RWPE1 (cell line): ENCODE data around the gene SLC9A9.

Source experiments
- CTCF ChIA-PET: fragments of 350-600 bp; sonication (Branson Sonifier 250); formaldehyde crosslinking; extraction: SDS; loops from one replicate; lab custom pipeline; 2021; lab: Yijun Ruan, JAX
- POLR2A ChIA-PET: fragments of 400-600 bp; formaldehyde crosslinking; extraction: SDS; loops from one replicate; lab custom pipeline; 2020; ENCODE audit warnings: antibody characterized with exemption; ENCODE audit not compliant: low non-redundant PET; lab: Yijun Ruan, JAX
- DNase-seq: peaks from one replicate; pipeline ENCODE4 v3.0.0; 2012; ENCODE audit warnings: low spot score
- H3K27ac ChIP-seq: fragments of 450-650 bp; 2 replicates; pipeline ENCODE4 v1.5.1; 2017
- TF ChIP-seq, protein P1 (sequence below): fragments of 450-650 bp; conservative IDR thresholded peaks from 2 replicates; pipeline ENCODE4 v1.5.1; 2017; ENCODE audit warnings: low read depth, mild to moderate bottlenecking

SLC9A9 gene

DNA sequence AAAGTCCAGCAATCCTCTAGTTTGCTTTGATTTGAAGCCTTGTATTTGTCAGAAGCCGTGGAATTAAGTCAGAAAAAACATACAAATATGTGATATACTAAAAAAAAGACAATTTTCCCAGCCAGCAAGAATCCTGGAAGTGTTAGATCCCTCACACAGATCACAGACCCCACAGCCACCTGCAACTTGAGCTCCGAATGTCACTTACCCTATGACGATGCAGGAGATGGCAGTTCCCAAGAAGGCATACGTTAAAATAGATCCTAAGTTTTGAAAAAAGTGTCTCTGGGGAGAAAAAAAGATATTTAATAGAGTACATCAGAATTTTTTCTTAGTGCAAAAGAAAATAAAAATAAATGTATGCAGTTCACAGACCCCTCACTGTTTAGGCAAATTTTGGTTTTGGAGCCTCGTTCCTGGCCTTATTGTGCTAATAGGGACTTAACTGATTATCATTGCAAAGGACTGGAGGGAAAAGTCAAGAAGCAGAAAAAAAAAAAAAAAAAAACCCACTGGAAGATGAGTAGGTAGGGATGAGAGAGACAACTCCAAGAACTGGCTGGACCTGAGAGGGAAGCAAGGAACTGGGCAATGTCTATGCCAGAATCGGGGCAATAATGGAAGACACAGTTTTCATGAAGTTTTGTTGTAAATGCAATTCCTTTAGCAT is 53.3 kb downstream of the SLC9A9 start:
- ChIA-PET POLR2A (no interaction called here), CTCF (interaction anchor here (0.5 to 0.7 kb wide), 2 partner anchors 48 to 542 kb away, joined by 3 read pairs; no protein-coding TSS in a partner anchor)
- no peak overlapping the region for H3K27ac ChIP-seq
- DNase-seq = no peak
- TF ChIP-seq, protein P1, sequence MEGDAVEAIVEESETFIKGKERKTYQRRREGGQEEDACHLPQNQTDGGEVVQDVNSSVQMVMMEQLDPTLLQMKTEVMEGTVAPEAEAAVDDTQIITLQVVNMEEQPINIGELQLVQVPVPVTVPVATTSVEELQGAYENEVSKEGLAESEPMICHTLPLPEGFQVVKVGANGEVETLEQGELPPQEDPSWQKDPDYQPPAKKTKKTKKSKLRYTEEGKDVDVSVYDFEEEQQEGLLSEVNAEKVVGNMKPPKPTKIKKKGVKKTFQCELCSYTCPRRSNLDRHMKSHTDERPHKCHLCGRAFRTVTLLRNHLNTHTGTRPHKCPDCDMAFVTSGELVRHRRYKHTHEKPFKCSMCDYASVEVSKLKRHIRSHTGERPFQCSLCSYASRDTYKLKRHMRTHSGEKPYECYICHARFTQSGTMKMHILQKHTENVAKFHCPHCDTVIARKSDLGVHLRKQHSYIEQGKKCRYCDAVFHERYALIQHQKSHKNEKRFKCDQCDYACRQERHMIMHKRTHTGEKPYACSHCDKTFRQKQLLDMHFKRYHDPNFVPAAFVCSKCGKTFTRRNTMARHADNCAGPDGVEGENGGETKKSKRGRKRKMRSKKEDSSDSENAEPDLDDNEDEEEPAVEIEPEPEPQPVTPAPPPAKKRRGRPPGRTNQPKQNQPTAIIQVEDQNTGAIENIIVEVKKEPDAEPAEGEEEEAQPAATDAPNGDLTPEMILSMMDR = no peak

DNA sequence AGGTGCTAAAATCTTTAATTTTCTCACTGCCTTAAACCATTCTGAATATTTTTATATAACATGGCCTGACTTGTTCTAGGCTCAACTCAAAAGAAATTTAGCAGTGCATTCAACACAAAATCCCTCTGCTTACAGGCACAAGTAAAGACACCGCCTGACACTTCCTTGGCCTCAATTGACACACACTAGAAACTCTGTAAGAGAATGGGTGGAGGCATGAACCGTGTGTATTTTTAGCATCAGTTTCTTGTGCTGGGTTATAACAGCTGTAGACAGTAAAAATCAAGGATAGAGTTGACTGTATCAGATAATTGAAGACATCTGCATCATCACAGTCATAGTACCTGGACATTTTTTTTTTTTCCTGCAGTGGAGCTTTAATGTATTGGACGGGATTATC is 54.3 kb downstream of the SLC9A9 start:
- TF ChIP-seq, protein P1 = no peak
- CTCF ChIA-PET = interaction anchor here (0.6 kb wide), 1 partner anchor 160 kb away, joined by 3 read pairs; no protein-coding TSS in a partner anchor
- H3K27ac ChIP-seq = no peak overlapping the region
- POLR2A ChIA-PET = interaction anchor here (0.6 kb wide), 1 partner anchor 30 kb away, joined by 5 read pairs; no protein-coding TSS in a partner anchor
- DNase-seq = no peak

DNA sequence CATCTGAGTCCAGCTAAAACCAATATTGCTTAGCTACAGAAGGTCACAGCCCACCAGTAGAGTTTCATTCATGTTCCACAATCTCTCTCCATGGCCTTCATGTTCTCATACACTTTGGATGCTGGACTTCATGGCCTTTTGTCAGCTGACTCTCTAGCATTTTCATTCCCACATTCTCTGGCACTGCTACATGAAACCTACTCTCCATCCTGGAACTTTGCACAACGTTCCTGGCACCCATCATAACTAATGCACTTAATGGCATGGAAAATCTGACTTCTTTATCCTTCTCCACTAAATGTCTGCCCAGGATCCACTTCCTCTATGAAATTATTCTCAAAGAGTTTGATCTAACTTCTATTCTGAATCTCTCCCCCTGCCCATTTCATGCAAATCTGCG is 56.9 kb downstream of the SLC9A9 start:
- ChIA-PET CTCF (no interaction called here), POLR2A (no interaction called here)
- TF ChIP-seq, protein P1 = no peak
- no peak for DNase-seq
- no peak overlapping the region for H3K27ac ChIP-seq

DNA sequence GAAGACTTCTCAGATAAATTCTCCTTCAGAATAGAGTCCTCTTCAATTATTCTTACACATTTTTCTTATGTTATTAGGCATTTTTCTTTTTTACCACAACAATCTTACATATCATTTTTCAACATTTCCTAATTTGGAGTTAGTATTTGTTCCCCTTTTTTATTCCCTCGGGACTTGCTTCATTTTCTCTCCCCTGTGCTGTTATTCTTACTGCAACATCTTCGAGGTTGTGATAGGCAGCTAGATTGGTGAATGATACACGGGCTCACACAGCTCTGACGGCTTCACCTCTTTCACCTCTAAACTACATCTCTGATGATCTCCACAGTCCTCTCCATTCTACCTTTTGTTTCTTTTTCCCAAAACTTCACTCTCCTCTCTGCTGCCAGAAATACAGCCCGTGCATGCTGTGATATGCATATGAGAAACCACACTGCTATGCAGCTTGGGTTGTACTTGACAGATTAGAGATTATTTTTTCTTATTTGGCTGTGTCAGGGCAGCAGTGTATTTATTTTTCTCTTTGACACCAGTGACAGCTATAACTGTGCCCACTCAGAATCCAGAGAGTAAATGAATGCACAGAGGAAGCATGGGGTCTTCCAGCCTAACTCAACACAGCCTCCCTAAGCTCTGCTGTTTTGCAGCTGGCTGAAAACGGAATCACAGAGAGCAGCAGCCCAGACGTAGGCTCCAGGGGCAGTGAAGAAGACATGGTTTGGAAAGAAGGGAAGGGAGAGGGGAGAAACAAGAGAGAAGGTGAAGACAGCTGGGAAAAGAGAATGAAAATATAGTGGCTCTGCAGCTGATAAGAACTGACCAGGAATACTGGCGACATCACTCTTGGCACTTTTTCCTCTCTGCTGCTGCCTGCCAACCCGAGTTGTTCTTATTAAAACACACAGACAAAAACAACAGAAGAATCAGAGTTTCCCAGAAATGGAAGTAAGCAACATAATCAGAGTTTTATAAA is 61.8 kb downstream of the SLC9A9 start:
- H3K27ac ChIP-seq = no peak overlapping the region
- POLR2A ChIA-PET = interaction anchor here (0.6 kb wide), 1 partner anchor 219 kb away, joined by 3 read pairs; no protein-coding TSS in a partner anchor
- TF ChIP-seq, protein P1 = no peak
- no peak for DNase-seq
- CTCF ChIA-PET = no interaction called here

DNA sequence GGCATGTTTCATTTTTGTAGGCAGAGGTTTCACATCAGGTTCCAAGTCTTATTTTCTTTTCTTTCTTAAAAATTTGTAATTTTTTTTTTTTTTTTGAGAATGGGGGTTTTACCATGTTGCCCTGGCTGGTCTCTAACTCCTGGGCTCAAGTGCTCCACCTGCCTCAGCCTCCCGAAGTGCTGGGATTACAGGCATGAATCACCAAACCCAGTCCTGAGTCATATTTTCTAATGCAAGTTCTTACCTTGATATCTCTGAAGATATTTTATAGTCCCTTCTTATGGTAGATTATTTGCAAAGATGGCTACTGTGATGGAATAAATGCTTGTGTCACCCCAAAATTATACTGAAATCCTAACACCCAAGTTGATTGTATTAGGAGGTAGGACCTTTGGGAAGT is 63.8 kb downstream of the SLC9A9 start:
- ChIA-PET CTCF (interaction anchor here (0.6 to 0.7 kb wide), 2 partner anchors 405 to 1344 kb away, joined by 4 to 8 read pairs; no protein-coding TSS in a partner anchor), POLR2A (no interaction called here)
- no peak overlapping the region for H3K27ac ChIP-seq
- no peak for DNase-seq
- TF ChIP-seq, protein P1 = no peak

DNA sequence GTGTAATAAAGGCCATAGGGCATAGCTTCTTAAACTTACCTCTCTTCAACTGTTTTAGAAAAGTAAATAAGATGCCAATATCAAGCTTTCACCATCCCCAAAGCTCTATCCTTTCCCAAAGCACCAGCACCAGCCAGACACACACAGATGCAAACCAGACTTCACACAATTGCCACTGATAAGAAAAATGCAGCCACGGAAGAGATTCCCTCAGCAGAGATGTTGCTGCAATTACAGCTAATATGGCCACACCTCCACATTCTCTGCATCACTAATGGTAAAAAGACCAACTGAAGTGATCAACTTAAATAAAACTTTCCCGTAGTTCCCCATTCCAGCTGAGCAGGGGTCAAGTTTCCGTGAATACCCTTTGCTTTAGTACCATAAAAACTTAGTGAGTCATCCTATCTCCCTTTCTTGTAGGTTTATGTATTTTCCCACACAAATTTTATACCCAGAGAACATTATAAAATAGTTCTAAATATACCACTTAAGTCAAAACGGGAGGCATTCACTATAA is 64.4 kb downstream of the SLC9A9 start:
- H3K27ac ChIP-seq = no peak overlapping the region
- POLR2A ChIA-PET = no interaction called here
- TF ChIP-seq, protein P1 = no peak
- CTCF ChIA-PET = interaction anchor here (0.6 to 0.7 kb wide), 2 partner anchors 405 to 1345 kb away, joined by 4 to 8 read pairs; no protein-coding TSS in a partner anchor
- DNase-seq = no peak
